ENCODE results near the gene BOLA2B. TPM values are rescaled to one million over a fixed set of nuclear protein-coding genes. Genes with fewer than 3 reads are reported as not detected.
A peak's percentile ranks its signal among the peaks of the same experiment; 100 is the strongest.
"Not testable (repeated sequence)": the region's sequence is repeated elsewhere in the genome, so short reads cannot be mapped to it uniquely, and the experiment has no call there.

BOLA2B gene
- not detected for total RNA-seq

DNA sequence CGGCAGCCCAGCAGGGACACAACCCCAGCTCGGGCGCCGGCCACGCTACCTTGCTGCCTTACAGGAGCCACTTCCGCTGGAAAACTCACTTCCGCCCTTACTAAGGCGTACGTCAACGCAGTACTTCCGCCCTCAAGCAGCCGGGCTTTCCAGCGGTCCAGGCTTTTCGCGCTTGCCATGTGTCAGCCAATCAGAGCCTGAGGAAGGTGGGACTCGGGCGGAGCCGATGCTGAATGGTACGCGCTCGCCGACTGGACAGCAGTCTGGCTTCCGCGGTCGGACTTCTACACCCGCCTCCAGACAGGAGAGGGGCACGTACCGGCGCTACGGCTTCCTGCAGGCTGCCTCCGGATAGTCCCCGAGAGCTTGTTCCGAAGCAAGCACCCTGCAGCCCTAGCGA lies at the start of gene BOLA2B, which contains the start of gene SLX1A:
TSS of gene BOLA2B (minus strand) at position 52 of the 400 bp plus-strand sequence. CDS start 71 bp downstream, outside the sequence.
TSS of gene SLX1A (plus strand) at position 261 of the 400 bp plus-strand sequence. CDS start 210 bp downstream, outside the sequence.
- DNase-seq: not testable (repeated sequence)

GRCh38 chr16:30217082-30217481 lies 23.6 kb upstream of the BOLA2B start:
- peak; percentile 0 for DNase-seq

- not testable (repeated sequence) for DNase-seq
Measured at GRCh38 chr16:30211414-30211813, 17.9 kb upstream of the BOLA2B start.

- peak; percentile 38 for DNase-seq
Measured at GRCh38 chr16:30209032-30209431, 15.6 kb upstream of the BOLA2B start.

- peak; percentile 0 for DNase-seq
Measured at GRCh38 chr16:30207063-30207704, 13.7 kb upstream of the BOLA2B start.

DNA sequence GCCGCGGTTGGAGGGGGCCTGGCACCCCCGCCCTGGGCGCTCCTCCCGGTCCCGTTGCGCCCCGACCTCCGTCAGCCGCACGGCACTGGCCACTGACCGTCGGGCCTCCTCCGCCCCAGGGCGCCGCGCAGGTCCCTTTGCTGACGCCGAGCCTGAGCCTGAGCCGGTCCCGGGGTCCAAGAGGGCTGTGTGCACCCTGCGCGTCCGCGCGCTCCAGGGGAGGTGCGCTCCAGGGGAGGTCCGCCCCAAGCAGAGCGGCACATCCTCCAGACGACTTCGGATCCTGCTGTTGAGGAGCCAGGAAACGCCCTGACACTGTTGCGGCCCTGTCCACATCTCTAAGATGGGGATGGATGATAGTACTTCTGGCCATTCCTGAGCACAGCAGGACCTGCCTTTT lies 12.8 kb upstream of the BOLA2B start:
- DNase-seq: not testable (repeated sequence)

DNA sequence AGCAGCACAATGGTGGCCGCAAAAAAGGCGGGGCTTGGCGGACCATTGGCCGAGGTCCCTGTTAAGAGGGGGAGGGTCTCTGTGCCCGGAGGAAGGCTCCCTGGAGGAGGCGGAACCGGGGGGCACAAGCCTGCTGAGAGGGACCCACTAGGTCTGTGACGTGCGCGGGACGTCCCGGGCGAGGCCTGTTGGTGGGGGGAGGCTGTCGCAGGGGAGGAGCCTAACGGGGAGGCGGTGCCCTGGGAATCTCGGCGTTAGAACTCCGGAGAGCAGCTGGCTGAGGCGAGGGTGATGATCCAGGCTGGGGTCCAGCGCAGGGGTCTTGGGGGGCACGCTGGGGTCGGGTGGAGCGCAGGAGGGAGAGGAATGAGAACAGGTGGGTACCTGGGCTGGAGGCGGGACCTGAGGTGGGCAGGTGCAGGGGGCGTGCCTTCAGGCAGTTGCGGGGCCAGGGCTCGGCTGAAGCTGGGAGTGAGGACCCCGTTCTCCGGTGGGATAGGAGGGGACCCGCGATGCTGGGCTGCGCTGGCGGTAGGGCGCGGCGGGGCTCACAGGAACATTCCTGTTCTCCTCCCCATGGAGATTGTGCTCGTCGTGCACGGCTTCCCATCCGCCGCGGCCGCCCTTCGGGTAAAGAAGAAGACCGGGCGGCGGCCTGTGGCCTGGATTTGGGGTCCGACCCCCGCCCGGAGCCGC lies 12.2 kb upstream of the BOLA2B start:
- peak; percentile 1 for DNase-seq

DNA sequence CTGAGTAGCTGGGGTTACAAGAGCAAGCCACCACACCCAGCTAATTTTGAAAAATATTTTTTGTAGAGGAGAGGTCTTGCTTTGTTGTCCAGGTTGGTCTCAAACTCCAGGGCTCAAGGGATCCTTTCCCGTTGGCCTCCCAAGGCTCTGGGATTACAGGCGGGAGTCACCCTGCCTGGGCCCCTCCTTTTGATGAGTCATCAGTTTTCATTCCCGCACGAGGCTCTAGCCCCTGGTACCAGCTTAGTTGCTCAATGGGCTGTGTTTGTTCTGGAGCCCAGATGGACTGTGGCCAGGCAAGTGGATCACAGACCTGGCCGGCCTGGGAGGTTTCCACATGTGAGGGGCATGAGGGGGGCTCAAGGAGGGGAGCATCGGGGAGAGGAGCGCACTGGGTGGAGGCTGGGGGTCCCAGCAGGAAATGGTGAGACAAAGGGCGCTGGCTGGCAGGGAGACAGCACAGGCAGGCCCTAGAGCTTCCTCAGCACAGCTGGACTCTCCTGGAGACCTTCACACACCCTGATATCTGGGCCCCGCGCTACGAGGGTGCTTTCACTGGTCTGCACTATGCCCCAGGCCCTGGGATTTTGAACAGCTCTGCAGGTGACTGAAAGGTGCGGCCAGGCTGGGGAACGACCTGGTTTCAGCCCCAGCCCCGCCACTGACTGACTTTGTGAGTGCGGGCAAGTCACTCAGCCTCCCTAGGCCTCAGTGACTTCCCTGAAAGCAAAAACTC lies 6.3 kb upstream of the BOLA2B start:
- not testable (repeated sequence) for DNase-seq

DNA sequence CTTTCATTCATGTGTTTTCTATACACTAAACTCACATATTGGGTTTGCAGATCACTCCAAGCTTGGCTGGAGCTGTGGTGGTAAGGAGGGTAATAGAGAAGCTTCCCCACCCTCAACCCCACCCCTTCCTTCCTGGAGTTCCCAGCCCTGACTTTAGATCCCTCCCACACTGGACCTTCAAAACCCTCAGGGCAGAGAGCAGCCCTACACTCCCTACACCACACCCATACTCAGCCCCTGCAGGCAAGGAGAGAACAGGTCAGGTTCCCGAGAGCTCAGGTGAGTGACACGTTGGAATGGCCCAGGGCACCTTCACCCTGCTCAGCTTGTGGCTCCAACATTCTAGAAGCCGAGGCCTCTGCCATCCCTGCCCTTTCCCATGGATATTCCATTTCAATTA lies 5.6 kb upstream of the BOLA2B start, which contains the start of gene SULT1A3:
TSS of gene SULT1A3 (plus strand) at position 207 of the 400 bp plus-strand sequence. CDS start 1,474 bp downstream, outside the sequence.
- DNase-seq: not testable (repeated sequence)

- DNase-seq: not testable (repeated sequence)
Measured at GRCh38 chr16:30197001-30197400, 3.5 kb upstream of the BOLA2B start.

- not testable (repeated sequence) for DNase-seq
Measured at GRCh38 chr16:30194172-30194925, 883 bp upstream of the BOLA2B start.

- not testable (repeated sequence) for DNase-seq
Measured at GRCh38 chr16:30193098-30193497, 368 bp downstream of the BOLA2B start.

DNA sequence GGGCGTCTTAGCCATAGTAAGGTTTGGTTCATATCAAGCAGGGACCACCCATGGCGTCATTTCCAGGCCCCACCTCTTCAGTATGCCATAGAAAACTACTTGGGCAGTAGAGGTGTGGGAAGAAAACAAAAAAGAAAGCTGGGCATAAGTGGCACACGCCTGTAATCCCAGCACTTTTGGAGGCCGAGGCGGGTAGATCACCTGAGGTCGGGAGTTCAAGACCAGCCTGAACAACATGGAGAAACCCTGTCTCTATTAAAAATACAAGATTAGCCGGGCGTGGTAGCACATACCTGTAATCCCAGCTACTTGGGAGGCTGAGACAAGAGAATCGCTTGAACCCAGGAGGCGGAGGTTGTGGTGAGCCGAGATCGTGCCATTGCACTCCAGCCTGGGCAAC lies 2.3 kb downstream of the BOLA2B start:
- not testable (repeated sequence) for DNase-seq

- no peak for DNase-seq
Measured at GRCh38 chr16:30187971-30188561, 5.4 kb downstream of the BOLA2B start.

GRCh38 chr16:30187556-30187865 lies 6.0 kb downstream of the BOLA2B start:
- DNase-seq: no peak

DNA sequence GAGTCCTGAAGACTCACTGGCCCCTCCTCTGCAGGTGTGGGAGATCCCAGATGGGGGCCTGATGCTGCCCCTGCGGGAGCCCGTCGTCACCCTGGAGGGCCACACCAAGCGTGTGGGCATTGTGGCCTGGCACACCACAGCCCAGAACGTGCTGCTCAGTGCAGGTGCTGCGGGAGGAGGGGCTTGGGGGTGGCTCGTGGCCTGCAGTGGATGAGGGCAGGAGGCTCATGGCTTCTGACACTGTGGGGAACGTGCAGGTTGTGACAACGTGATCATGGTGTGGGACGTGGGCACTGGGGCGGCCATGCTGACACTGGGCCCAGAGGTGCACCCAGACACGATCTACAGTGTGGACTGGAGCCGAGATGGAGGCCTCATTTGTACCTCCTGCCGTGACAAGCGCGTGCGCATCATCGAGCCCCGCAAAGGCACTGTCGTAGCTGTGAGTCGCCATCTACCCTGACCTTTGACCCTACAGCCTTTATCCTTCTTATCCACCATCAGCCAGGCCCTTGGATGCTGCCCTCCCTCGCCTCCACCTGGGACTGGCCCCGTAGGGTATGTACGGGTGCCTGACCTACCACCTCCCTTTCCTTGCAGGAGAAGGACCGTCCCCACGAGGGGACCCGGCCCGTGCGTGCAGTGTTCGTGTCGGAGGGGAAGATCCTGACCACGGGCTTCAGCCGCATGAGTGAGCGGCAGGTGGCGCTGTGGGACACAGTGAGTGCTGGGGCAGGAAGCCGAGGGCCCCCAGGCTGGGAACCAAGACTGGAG lies 6.5 kb downstream of the BOLA2B start:
- peak; percentile 89 for DNase-seq

DNA sequence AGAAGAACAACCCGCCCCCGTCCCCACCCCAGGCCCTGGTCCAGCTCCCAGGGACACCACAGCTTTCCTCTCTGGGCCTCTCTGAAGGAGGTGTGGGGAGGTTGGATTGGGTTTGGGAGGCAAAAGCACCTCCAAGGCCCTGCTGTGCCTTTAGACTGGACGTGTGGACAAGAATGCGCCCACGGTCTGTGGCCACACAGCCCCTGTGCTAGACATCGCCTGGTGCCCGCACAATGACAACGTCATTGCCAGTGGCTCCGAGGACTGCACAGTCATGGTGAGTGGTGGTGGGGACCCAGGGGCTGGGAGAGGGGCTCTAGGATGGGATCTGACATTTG lies 7.1 kb downstream of the BOLA2B start:
- DNase-seq: peak; percentile 4

DNA sequence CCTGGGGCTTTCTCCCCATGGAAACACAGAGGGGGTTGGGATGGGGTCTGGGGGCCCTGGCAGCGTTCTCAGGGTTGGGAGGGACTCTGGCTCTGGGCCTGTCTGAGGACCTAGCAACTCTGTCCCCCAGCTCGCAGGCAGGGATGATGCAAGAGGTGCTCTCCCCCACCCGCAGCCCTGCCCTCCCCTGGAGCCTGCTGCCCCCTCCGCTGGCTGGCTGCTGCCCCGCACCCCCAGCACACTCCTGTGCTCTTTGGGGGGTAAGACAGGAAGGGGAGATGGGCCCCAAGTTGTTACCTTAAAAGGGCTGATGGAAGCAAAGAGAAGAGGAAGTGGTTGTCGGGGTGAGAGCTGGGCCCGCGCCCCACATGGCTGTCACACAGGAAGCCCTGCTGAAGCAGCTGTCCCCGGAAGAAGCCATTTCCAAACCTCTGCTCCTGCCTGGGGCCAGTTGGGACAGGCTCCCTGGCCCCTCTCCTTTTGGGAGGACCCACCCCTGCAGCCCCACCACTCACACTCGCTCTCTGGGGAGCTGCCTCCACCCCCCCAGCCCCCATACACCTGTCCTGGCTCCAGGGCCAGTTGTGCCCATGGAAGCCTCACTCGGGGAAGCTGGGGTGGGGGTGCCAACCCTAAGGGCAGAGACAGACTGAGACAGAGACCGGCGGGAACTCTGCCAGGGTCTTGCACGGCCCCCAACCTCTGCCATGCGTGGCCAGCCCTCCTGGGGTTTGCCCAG lies 7.6 kb downstream of the BOLA2B start:
- DNase-seq: peak; percentile 71

DNA sequence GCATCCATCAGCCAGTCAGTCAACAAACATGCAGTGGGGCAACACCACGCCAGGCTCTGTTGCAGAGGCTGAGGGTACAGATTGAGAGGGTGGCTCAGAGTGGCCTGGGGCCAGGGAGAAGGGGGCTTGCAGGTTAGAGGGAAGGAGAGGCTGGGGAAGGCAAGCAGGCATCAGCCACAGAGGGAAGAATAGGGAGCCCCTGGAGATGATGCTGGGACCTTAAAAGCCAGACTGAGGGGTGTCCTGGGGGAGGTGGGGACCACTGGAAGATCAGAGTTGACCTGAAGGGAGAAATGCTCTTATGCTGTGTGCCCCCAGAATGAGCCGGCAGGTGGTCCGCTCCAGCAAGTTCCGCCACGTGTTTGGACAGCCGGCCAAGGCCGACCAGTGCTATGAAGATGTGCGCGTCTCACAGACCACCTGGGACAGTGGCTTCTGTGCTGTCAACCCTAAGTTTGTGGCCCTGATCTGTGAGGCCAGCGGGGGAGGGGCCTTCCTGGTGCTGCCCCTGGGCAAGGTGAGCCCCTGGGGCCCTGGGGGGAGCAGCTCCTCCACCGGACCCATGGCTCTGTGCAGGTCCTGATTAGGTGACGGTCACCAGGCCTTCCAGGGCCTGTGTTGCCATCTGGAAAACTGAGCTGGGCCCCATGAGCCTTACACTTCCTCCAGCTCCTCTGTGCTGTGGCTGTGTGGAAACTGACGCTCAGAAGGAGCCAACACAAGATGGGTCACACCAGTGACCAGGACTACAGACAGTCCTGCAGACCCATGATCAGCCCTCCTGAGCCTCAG lies 8.4 kb downstream of the BOLA2B start:
- DNase-seq: no peak
